CD4-positive, alpha-beta T cell treated with Interleukin-17A for 4 hours (primary cell): ENCODE data around the gene CDK9.
A peak's percentile ranks its signal among the peaks of the same experiment; 100 is the strongest.
"Not testable (repeated sequence)": the region's sequence is repeated elsewhere in the genome, so short reads cannot be mapped to it uniquely, and the experiment has no call there.

Experiments
- DNase-seq: peaks from one replicate; pipeline ENCODE4 v3.0.0-alpha.2; 2020; ENCODE audit warnings: mixed read lengths

CDK9 gene

GRCh38 chr9:127785933-127786772 lies at the start of gene CDK9:
TSS of gene CDK9 (plus strand) at chr9:127786034. CDS start at chr9:127786149, 115 bp downstream.
- DNase-seq, result peak; percentile 92

GRCh38 chr9:127738666-127739065 lies 47.2 kb upstream of the CDK9 start:
- DNase-seq, result no peak

- no peak for DNase-seq
These were observed 46.1 kb upstream of the CDK9 start for GRCh38 chr9:127739614-127740330.

- no peak for DNase-seq
These were observed 43.9 kb upstream of the CDK9 start for GRCh38 chr9:127741831-127742434.

GRCh38 chr9:127742435-127743088 lies 43.3 kb upstream of the CDK9 start:
- no peak for DNase-seq

- DNase-seq, result no peak
These were observed 41.3 kb upstream of the CDK9 start for GRCh38 chr9:127744398-127745110.

- DNase-seq, result peak; percentile 61
These were observed 38.8 kb upstream of the CDK9 start for GRCh38 chr9:127746959-127747569.

- no peak for DNase-seq
These were observed 36.6 kb upstream of the CDK9 start for GRCh38 chr9:127749090-127749787.

- DNase-seq, result no peak
These were observed 34.4 kb upstream of the CDK9 start for GRCh38 chr9:127751269-127752054.

GRCh38 chr9:127753148-127753547 lies 32.7 kb upstream of the CDK9 start:
- no peak for DNase-seq

GRCh38 chr9:127753622-127754021 lies 32.2 kb upstream of the CDK9 start:
- no peak for DNase-seq

- DNase-seq, result no peak
These were observed 31.5 kb upstream of the CDK9 start for GRCh38 chr9:127754099-127755060.

- DNase-seq, result no peak
These were observed 30.5 kb upstream of the CDK9 start for GRCh38 chr9:127755061-127756060.

- no peak for DNase-seq
These were observed 29.6 kb upstream of the CDK9 start for GRCh38 chr9:127756233-127756632.

GRCh38 chr9:127756776-127757175 lies 29.1 kb upstream of the CDK9 start:
- not testable (repeated sequence) for DNase-seq

GRCh38 chr9:127758843-127759242 lies 27.0 kb upstream of the CDK9 start:
- DNase-seq, result no peak

GRCh38 chr9:127761061-127761460 lies 24.8 kb upstream of the CDK9 start:
- no peak for DNase-seq

GRCh38 chr9:127761491-127761956 lies 24.3 kb upstream of the CDK9 start:
- no peak for DNase-seq
